ENCODE data around the gene EPHB1. TPM values are rescaled to one million over a fixed set of nuclear protein-coding genes. Genes with fewer than 3 reads are reported as not detected.

Gene EPHB1
- total and polyA plus RNA-seq, 2 of the 13 experiments (the other 11 are each of a cell fraction or from before 2014, with no cell fraction given): 0.07 to 0.21 TPM

DNA sequence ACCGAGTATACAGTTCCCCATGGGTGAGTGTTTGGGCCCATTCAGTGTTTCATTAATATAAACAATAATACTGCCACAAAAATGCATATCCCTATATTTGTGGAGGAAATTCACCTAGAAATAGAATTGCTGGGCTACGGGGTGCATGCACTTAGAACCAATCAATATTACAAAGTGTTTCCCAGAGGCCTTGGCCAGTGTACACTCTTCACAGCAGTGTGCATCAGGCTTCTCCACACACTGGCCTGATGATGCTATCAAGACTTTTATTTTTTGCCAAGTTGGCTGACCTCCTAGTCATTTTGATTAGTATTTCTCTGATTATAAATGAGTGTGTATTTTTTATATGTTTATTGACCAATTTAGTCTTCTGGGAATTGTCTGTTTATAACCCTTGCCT lies 323.7 kb downstream of the EPHB1 start:
- BruUV-seq (replicated peaks): no TSS peak
- Histone ChIP-seq H3K27me3 (ENCODE audit: control insufficient read depth in 1 of 2, insufficient read depth in 2 of 2, low read length in 2 of 2) (no peaks in the 10 kb centered on the region), H3K9ac (ENCODE audit: insufficient read depth, low read depth, low read length) (no peak overlapping the region), H3K36me3 (replicated peaks in 1 of 2; ENCODE audit: control insufficient read depth in 1 of 2, insufficient read depth in 2 of 2, low read length in 2 of 2) (no peaks in the 10 kb centered on the region), H3K9me3 (ENCODE audit: low read length) (no peaks in the 10 kb centered on the region), H3K4me3 (replicated peaks in 1 of 3; ENCODE audit: insufficient read depth in 1 of 3, low read depth in 2 of 3, low read length in 3 of 3) (no peak overlapping the region), H3K4me1 (ENCODE audit: insufficient read depth, low read length) (no peaks in the 10 kb centered on the region), H3K4me2 (ENCODE audit: low read depth, low read length) (no peak overlapping the region), H3K79me2 (ENCODE audit: insufficient read depth, low read length) (no peaks in the 10 kb centered on the region), H2AFZ (ENCODE audit: low read length) (no peak overlapping the region), H4K20me1 (ENCODE audit: insufficient read depth, low read length) (no peaks in the 10 kb centered on the region), H3K27ac (ENCODE audit: extremely low read length, insufficient read depth, low read length) (no peak overlapping the region)
- intact Hi-C loops (cut with micrococcal nuclease; ENCODE audit: unreplicated experiment) (no loop called here), in situ Hi-C loops (cut with HindIII; ENCODE audit: extremely low pct_ligation_motif_present, low pct_unique_long_range_greater_than_20kb) (no loop called here)
- 10% methylated on average over 2 of the region's 2 CpGs for WGBS (ENCODE audit: low lambda C conversion rate)
- ChIA-PET POLR2A (no interaction called here), CTCF (ENCODE audit: low intra/inter-chr PET ratio, low total read pairs) (no interaction called here)
- no peak for FAIRE-seq
- ATAC-seq: no peak
- DNase-seq (ENCODE audit: low spot score): no peak
- TF ChIP-seq DMAP1 (CRISPR knock-in tag; IDR thresholded peaks at IDR 0.05): no peak
- no peak for TF ChIP-seq ZNF121 (CRISPR knock-in tag; IDR thresholded peaks at IDR 0.05)
- TF ChIP-seq ZBTB7A (CRISPR knock-in tag; IDR thresholded peaks at IDR 0.05): no peak
- TF ChIP-seq DRAP1 (CRISPR knock-in tag; IDR thresholded peaks at IDR 0.05): no peak
- TF ChIP-seq RFX5 (IDR thresholded peaks at IDR 0.05; ENCODE audit: low read depth, low read length): no peak
- no peak for TF ChIP-seq ZNF720 (CRISPR knock-in tag; IDR thresholded peaks at IDR 0.05)
- no peak for TF ChIP-seq HNF4G (IDR thresholded peaks at IDR 0.05; ENCODE audit: borderline replicate concordance, low read depth, low read length)
- no peak for TF ChIP-seq HNF4G (CRISPR knock-in tag; IDR thresholded peaks at IDR 0.05; ENCODE audit: borderline replicate concordance, low read depth)
- no peak for TF ChIP-seq SNAPC5 (CRISPR knock-in tag; IDR thresholded peaks at IDR 0.05; ENCODE audit: borderline replicate concordance)
- TF ChIP-seq IRX3 (CRISPR knock-in tag; IDR thresholded peaks at IDR 0.05; ENCODE audit: borderline replicate concordance, low read depth): no peak
- no peak for TF ChIP-seq ZNF597 (CRISPR knock-in tag; IDR thresholded peaks at IDR 0.05)
- no peak for TF ChIP-seq ZNF430 (CRISPR knock-in tag; IDR thresholded peaks at IDR 0.05)
- no peak for TF ChIP-seq TMF1 (CRISPR knock-in tag; IDR thresholded peaks at IDR 0.05; ENCODE audit: low read depth)
- no peak for TF ChIP-seq ZBTB8A (CRISPR knock-in tag; IDR thresholded peaks at IDR 0.05; ENCODE audit: borderline replicate concordance, low read depth)
- no peak for TF ChIP-seq JUNB (CRISPR knock-in tag; IDR thresholded peaks at IDR 0.05; ENCODE audit: borderline replicate concordance)
- no peak for TF ChIP-seq PLRG1 (conservative IDR thresholded peaks at IDR 0.05)
- no peak for TF ChIP-seq THYN1 (CRISPR knock-in tag; IDR thresholded peaks at IDR 0.05; ENCODE audit: borderline replicate concordance, low read depth)
- TF ChIP-seq, protein P1, sequence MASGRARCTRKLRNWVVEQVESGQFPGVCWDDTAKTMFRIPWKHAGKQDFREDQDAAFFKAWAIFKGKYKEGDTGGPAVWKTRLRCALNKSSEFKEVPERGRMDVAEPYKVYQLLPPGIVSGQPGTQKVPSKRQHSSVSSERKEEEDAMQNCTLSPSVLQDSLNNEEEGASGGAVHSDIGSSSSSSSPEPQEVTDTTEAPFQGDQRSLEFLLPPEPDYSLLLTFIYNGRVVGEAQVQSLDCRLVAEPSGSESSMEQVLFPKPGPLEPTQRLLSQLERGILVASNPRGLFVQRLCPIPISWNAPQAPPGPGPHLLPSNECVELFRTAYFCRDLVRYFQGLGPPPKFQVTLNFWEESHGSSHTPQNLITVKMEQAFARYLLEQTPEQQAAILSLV (CRISPR knock-in tag; IDR thresholded peaks at IDR 0.05; ENCODE audit: borderline replicate concordance): no peak
- no peak for TF ChIP-seq ATF1 (CRISPR knock-in tag; IDR thresholded peaks at IDR 0.05)
- TF ChIP-seq GABPB1 (CRISPR knock-in tag; IDR thresholded peaks at IDR 0.05): no peak
